ENCODE results near the gene TTLL4. TPM values are rescaled to one million over a fixed set of nuclear protein-coding genes. Genes with fewer than 3 reads are reported as not detected.
"Not testable (repeated sequence)": the region's sequence is repeated elsewhere in the genome, so short reads cannot be mapped to it uniquely, and the experiment has no call there.

TTLL4 gene
- total and polyA plus RNA-seq, 3 donors from 2014 or later, result 86.0 to 141 (median 96.9) TPM

- no peaks in the 10 kb centered on the region for H3K4me1 ChIP-seq
- TF ChIP-seq CTCF (IDR thresholded peaks at IDR 0.05), result no peak
- TF ChIP-seq POLR2A (IDR thresholded peaks at IDR 0.05), result no peak
- H3K27ac ChIP-seq, result no peak overlapping the region
- intact Hi-C loops (cut with DNase I; ENCODE audit: low total_unique reads), result no loop called here
- H3K4me3 ChIP-seq, result no peak overlapping the region
- DNase-seq, result no peak
- 60 to 71% methylated on average over 6 of the region's 6 CpGs for WGBS, 2 donors
- no peaks in the 10 kb centered on the region for H3K36me3 ChIP-seq (ENCODE audit: low read depth, missing control alignments)
- H3K9me3 ChIP-seq, result no peaks in the 10 kb centered on the region
- H3K27me3 ChIP-seq, result no peaks in the 10 kb centered on the region
Observed at GRCh38 chr2:218756599-218757377, 46.2 kb downstream of the TTLL4 start.

GRCh38 chr2:218761795-218762194, 51.2 kb downstream of the TTLL4 start:
- no peaks in the 10 kb centered on the region for H3K9me3 ChIP-seq
- no peak for TF ChIP-seq CTCF (IDR thresholded peaks at IDR 0.05)
- no peak for TF ChIP-seq POLR2A (IDR thresholded peaks at IDR 0.05)
- WGBS, 2 donors, result 72 to 80% methylated on average over 2 of the region's 2 CpGs
- DNase-seq, result no peak
- H3K36me3 ChIP-seq (ENCODE audit: low read depth, missing control alignments), result no peaks in the 10 kb centered on the region
- H3K27ac ChIP-seq, result no peak overlapping the region
- H3K4me1 ChIP-seq, result no peaks in the 10 kb centered on the region
- no peaks in the 10 kb centered on the region for H3K27me3 ChIP-seq
- intact Hi-C loops (cut with DNase I; ENCODE audit: low total_unique reads), result no loop called here
- H3K4me3 ChIP-seq, result no peak overlapping the region

- H3K36me3 ChIP-seq (ENCODE audit: low read depth, missing control alignments); intact Hi-C loops (cut with DNase I; ENCODE audit: low total_unique reads); H3K4me1 ChIP-seq; H3K4me3 ChIP-seq; H3K27ac ChIP-seq; DNase-seq; H3K9me3 ChIP-seq; H3K27me3 ChIP-seq: not testable (repeated sequence)
- WGBS, 2 donors, result 90% methylated on average over 5 of the region's 5 CpGs; no CpG with 5 or more reads in 1 of the 2 donors
Observed at GRCh38 chr2:218772759-218773158, 62.1 kb downstream of the TTLL4 start.

DNA sequence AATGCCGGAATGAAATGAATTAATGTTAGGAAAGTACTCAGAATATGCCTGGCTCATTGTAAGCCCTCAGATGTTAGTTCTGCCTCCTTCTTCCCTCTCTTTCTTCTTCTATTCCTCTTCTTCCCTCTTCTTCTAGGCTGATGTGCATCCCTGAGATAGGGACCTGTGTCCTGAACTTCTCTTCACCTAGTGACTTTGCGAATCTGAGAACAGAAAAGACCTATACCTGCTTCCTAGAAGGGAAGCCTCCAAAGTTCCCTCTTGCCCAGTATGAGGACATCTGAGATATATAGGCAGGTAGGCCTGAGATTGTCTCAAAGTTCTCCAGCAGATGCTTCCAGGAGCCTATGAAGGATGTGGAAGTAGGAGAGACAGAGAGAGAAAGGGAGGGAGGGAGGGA, 63.2 kb downstream of the TTLL4 start:
- TF ChIP-seq POLR2A (IDR thresholded peaks at IDR 0.05) (no peak), CTCF (IDR thresholded peaks at IDR 0.05) (no peak)
- H3K4me1 ChIP-seq, result no peaks in the 10 kb centered on the region
- intact Hi-C loops (cut with DNase I; ENCODE audit: low total_unique reads), result no loop called here
- H3K27ac ChIP-seq, result no peak overlapping the region
- H3K4me3 ChIP-seq, result no peak overlapping the region
- no peaks in the 10 kb centered on the region for H3K36me3 ChIP-seq (ENCODE audit: low read depth, missing control alignments)
- no peaks in the 10 kb centered on the region for H3K27me3 ChIP-seq
- WGBS, 2 donors, result 90 to 95% methylated on average over 2 of the region's 2 CpGs
- H3K9me3 ChIP-seq, result no peaks in the 10 kb centered on the region
- no peak for DNase-seq

DNA sequence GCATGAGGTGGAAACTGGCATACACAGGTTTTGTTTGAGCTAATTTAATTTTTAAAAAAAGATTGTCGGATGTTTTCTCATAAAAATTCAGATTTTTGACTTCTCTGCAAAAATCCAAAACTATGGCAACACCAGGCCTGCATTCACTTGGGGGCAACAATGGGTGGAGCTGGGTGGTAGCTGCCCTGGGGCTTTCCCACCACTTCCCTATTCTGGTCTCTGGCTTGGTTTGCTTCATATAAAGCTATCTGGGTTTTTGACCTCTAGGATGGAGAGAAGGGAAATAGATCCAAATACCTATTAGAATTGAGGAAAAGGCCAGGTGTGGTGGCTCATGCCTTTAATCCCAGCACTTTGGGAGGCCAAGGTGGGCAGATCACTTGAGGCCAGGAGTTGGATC, 65.9 kb downstream of the TTLL4 start:
- H3K36me3 ChIP-seq (ENCODE audit: low read depth, missing control alignments), result no peaks in the 10 kb centered on the region
- H3K27me3 ChIP-seq, result no peaks in the 10 kb centered on the region
- WGBS, 2 donors, result 94 to 97% methylated on average over 1 of the region's 1 CpG
- H3K27ac ChIP-seq, result no peak overlapping the region
- no peak for DNase-seq
- TF ChIP-seq CTCF (IDR thresholded peaks at IDR 0.05), result no peak
- no peak for TF ChIP-seq POLR2A (IDR thresholded peaks at IDR 0.05)
- peaks cover 6% of the 10 kb centered on the region for H3K4me1 ChIP-seq
- no peaks in the 10 kb centered on the region for H3K9me3 ChIP-seq
- H3K4me3 ChIP-seq, result no peak overlapping the region
- intact Hi-C loops (cut with DNase I; ENCODE audit: low total_unique reads), result no loop called here

Measured in testis (tissue), 3 donors.